ENCODE measurements around the gene PEX14. TPM values are rescaled to one million over a fixed set of nuclear protein-coding genes. Genes with fewer than 3 reads are reported as not detected.

PEX14 gene
- total and polyA plus RNA-seq, 2 donors (not counting 3 experiments of a cell fraction or from before 2014, with no cell fraction given): 19.5 to 26.5 TPM

DNA sequence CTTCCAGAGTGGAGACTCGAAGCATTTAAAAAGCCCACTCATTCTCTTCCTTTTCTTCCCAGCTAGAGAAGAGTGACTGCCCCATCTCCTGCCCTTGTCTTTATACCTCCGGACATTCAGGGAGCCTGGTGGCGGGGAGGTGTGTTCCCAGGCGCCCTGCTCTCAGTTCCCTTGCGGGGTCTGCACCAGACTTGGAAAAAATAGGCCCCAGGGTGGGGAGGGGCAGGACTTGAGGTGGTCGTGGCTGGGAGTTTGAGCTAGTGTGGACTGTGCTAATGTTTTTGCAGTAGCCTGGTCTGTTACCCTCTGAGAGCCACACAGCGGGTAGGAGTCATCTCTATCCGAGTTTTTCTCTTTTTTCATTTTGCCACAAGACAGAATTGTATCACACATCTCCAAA lies 139.1 kb downstream of the PEX14 start:
- H3K9ac ChIP-seq (replicated peaks; ENCODE audit: extremely low read depth, insufficient read depth, low read length): no peak overlapping the region
- FAIRE-seq: no peak
- BruUV-seq (replicated peaks): no TSS peak
- TF ChIP-seq FOS (IDR thresholded peaks at IDR 0.05; ENCODE audit: borderline replicate concordance, insufficient read depth, low read length) (no peak), POLR2A (IDR thresholded peaks at IDR 0.05; ENCODE audit: low read depth, low read length) (no peak), GATA2 (IDR thresholded peaks at IDR 0.05; ENCODE audit: insufficient read depth, insufficient read length, low read depth, low read length) (no peak), POLR2AphosphoS5 (IDR thresholded peaks at IDR 0.05; ENCODE audit: insufficient read depth, low read depth, low read length) (no peak), JUN (IDR thresholded peaks at IDR 0.05; ENCODE audit: borderline replicate concordance, insufficient read depth, insufficient read length, low read depth) (no peak)
- TF ChIP-seq, protein P1, sequence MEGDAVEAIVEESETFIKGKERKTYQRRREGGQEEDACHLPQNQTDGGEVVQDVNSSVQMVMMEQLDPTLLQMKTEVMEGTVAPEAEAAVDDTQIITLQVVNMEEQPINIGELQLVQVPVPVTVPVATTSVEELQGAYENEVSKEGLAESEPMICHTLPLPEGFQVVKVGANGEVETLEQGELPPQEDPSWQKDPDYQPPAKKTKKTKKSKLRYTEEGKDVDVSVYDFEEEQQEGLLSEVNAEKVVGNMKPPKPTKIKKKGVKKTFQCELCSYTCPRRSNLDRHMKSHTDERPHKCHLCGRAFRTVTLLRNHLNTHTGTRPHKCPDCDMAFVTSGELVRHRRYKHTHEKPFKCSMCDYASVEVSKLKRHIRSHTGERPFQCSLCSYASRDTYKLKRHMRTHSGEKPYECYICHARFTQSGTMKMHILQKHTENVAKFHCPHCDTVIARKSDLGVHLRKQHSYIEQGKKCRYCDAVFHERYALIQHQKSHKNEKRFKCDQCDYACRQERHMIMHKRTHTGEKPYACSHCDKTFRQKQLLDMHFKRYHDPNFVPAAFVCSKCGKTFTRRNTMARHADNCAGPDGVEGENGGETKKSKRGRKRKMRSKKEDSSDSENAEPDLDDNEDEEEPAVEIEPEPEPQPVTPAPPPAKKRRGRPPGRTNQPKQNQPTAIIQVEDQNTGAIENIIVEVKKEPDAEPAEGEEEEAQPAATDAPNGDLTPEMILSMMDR (IDR thresholded peaks at IDR 0.05; ENCODE audit: extremely low read depth in 1 of 2, insufficient read depth in 1 of 2, low read depth in 1 of 2, low read length in 2 of 2): no peak
- TF ChIP-seq, protein P2, sequence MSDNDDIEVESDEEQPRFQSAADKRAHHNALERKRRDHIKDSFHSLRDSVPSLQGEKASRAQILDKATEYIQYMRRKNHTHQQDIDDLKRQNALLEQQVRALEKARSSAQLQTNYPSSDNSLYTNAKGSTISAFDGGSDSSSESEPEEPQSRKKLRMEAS (IDR thresholded peaks at IDR 0.05; ENCODE audit: insufficient read depth, insufficient read length): no peak
- dilution Hi-C loops (cut with MboI; ENCODE audit: extremely low pct_ligation_motif_present, low sequenced_read_pairs): no loop called here
- no peaks in the 10 kb centered on the region for H3K9me3 ChIP-seq (replicated peaks; ENCODE audit: control insufficient read depth, insufficient read depth, low read length)
- DNase-seq (ENCODE audit: low read depth, low spot score): no peak
- H3K4me1 ChIP-seq (ENCODE audit: control insufficient read depth, extremely low read depth, insufficient read depth, low read length): no peaks in the 10 kb centered on the region
- no peak overlapping the region for H3K4me3 ChIP-seq (replicated peaks in 1 of 3; ENCODE audit: insufficient read depth in 1 of 3, low read depth in 1 of 3, low read length in 3 of 3)
- no peak overlapping the region for H3K27ac ChIP-seq (ENCODE audit: insufficient read depth, low read depth, low read length)
- no peak overlapping the region for H2AFZ ChIP-seq (ENCODE audit: low read depth, low read length)
- ChIA-PET CTCF (no interaction called here), POLR2A (no interaction called here)
- no peaks in the 10 kb centered on the region for H4K20me1 ChIP-seq (replicated peaks; ENCODE audit: control insufficient read depth, extremely low read depth, insufficient read depth, low read length)
- peaks cover 0 to 4% of the 10 kb centered on the region in 2 experiments for H3K36me3 ChIP-seq (ENCODE audit: control insufficient read depth in 2 of 2, extremely low read depth in 1 of 2, insufficient read depth in 2 of 2, low read length in 2 of 2)
- H3K4me2 ChIP-seq (ENCODE audit: insufficient read depth, low read length): no peak overlapping the region
- intact Hi-C loops (cut with micrococcal nuclease): no loop called here
- no peaks in the 10 kb centered on the region for H3K9me1 ChIP-seq (replicated peaks; ENCODE audit: control insufficient read depth, extremely low read depth, insufficient read depth, low read length)
- H3K79me2 ChIP-seq (ENCODE audit: control insufficient read depth, insufficient read depth, low read length): no peaks in the 10 kb centered on the region
- H3K27me3 ChIP-seq (ENCODE audit: control insufficient read depth in 2 of 2, insufficient read depth in 2 of 2, low read length in 2 of 2): no peaks in the 10 kb centered on the region

All from endothelial cell of umbilical vein (primary cell).